Gastroesophageal sphincter (tissue), 4 donors: Measurements from ENCODE around the gene STARD4. TPM values are rescaled to one million over a fixed set of nuclear protein-coding genes. Genes with fewer than 3 reads are reported as not detected.

Experiments
- ATAC-seq: fragments of 150-250 bp; one replicate; pipeline ENCODE4 v1.9.1; 2016; ENCODE audit warnings: mild to moderate bottlenecking, moderate library complexity
- H3K27ac ChIP-seq, 4 donors: fragments of 200-600 bp; sonication (generic) in 3 of 4; 1 replicate in 3 of 4; 2 replicates in 1 of 4; pipeline ENCODE4 v1.5.1; 2016 to 2019
- H3K27me3 ChIP-seq: fragments of 200-600 bp; sonication (generic); one replicate; pipeline ENCODE4 v1.5.1; 2019
- H3K36me3 ChIP-seq, 2 donors: fragments of 200-600 bp; sonication (generic); one replicate each; pipeline ENCODE4 v1.5.1; 2019; ENCODE audit warnings: control low read depth in 1 of 2
- H3K4me1 ChIP-seq, 3 donors: fragments of 200-600 bp; sonication (generic); 1 replicate in 2 of 3; 2 replicates in 1 of 3; pipeline ENCODE4 v1.5.1; 2016 to 2019; ENCODE audit warnings: control low read depth in 2 of 3
- H3K4me3 ChIP-seq, 2 donors: fragments of 200-600 bp; sonication (generic); one replicate each; pipeline ENCODE4 v1.5.1; 2019; ENCODE audit warnings: mild to moderate bottlenecking in 1 of 2, moderate library complexity in 1 of 2
- H3K9me3 ChIP-seq, 3 donors: fragments of 200-600 bp; sonication (generic); one replicate each; pipeline ENCODE4 v1.5.1; 2017 to 2019; ENCODE audit warnings: control low read depth in 2 of 3
- EP300 ChIP-seq: sonication (generic); formaldehyde crosslinking; IDR thresholded peaks from one replicate; pipeline ENCODE4 v1.6.1; 2017; ENCODE audit warnings: antibody characterized with exemption, mild to moderate bottlenecking
- POLR2A ChIP-seq, 2 donors: fragments of 450-650 bp; IDR thresholded peaks; one replicate each; pipeline ENCODE4 v1.6.1; 2017; ENCODE audit warnings: antibody characterized with exemption in 2 of 2, mild to moderate bottlenecking in 2 of 2, moderate library complexity in 1 of 2
- POLR2AphosphoS5 ChIP-seq: sonication (generic); formaldehyde crosslinking; IDR thresholded peaks from one replicate; pipeline ENCODE4 v1.6.1; 2017; ENCODE audit warnings: antibody characterized with exemption
- WGBS, 2 donors: methylation state at CpG; one replicate each; pipeline ENCODE4 v1.1.5; 2018; ENCODE audit warnings: low coverage in 1 of 2; 5-methylcytosine and 5-hydroxymethylcytosine counted together
- total RNA-seq, 4 donors: library from RNA; depleted of rRNA; stranded (reverse); fragments of >200 nt; gene quantifications; one replicate each; pipeline ENCODE4 v1.1.0, GENCODE V29; 2016
- TF ChIP-seq, protein P1 (sequence below), 4 experiments: fragments of 200-600 bp in 2 of 4; fragments of 450-650 bp in 2 of 4; sonication (generic) in 1 of 4; IDR thresholded peaks; one replicate each; pipeline ENCODE4 v1.5.1; 2017 to 2019; ENCODE audit warnings: antibody characterized with exemption in 4 of 4, mild to moderate bottlenecking in 2 of 4, moderate library complexity in 2 of 4

STARD4 gene
- total RNA-seq, 4 donors from 2014 or later = 6.0 to 19.3 (median 10.2) TPM

GRCh38 chr5:111447099-111447498 is 65.2 kb downstream of the STARD4 start:
- no peaks in the 10 kb centered on the region for H3K4me1 ChIP-seq
- H3K36me3 ChIP-seq = no peaks in the 10 kb centered on the region
- no peaks in the 10 kb centered on the region for H3K27me3 ChIP-seq
- no peaks in the 10 kb centered on the region for H3K9me3 ChIP-seq
- no peak for ATAC-seq
- no peak overlapping the region for H3K4me3 ChIP-seq
- TF ChIP-seq POLR2A (IDR thresholded peaks at IDR 0.05) (no peak), POLR2AphosphoS5 (no peak), EP300 (no peak)
- TF ChIP-seq, protein P1, sequence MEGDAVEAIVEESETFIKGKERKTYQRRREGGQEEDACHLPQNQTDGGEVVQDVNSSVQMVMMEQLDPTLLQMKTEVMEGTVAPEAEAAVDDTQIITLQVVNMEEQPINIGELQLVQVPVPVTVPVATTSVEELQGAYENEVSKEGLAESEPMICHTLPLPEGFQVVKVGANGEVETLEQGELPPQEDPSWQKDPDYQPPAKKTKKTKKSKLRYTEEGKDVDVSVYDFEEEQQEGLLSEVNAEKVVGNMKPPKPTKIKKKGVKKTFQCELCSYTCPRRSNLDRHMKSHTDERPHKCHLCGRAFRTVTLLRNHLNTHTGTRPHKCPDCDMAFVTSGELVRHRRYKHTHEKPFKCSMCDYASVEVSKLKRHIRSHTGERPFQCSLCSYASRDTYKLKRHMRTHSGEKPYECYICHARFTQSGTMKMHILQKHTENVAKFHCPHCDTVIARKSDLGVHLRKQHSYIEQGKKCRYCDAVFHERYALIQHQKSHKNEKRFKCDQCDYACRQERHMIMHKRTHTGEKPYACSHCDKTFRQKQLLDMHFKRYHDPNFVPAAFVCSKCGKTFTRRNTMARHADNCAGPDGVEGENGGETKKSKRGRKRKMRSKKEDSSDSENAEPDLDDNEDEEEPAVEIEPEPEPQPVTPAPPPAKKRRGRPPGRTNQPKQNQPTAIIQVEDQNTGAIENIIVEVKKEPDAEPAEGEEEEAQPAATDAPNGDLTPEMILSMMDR (IDR thresholded peaks at IDR 0.05) = no peak
- 47 to 52% methylated on average over 1 of the region's 1 CpG for whole genome bisulfite sequencing, 2 donors
- H3K27ac ChIP-seq = no peak overlapping the region

Other genes with a start within 250 kb of the STARD4 start
- 10 to 100 TPM in 3 of 4 donors, 1 to 10 TPM in 1; 8.3 to 24.7 (median 19.0) TPM for gene NREP, start 244.7 kb upstream of the STARD4 start, total RNA-seq